K562 (cell line): Measurements from ENCODE around the gene BAG1. TPM values are rescaled to one million over a fixed set of nuclear protein-coding genes. Genes with fewer than 3 reads are reported as not detected.

Experiments used
- ATAC-seq: fragments of 200-7000 bp; cut with Tn5 transposase; 3 replicates; pipeline ENCODE4 v1.9.1; 2020; ENCODE audit warnings: moderate library complexity
- BruUV-seq: library from RNA; stranded (reverse); fragments of 400-500 nt; replicated peaks from 2 replicates; lab custom pipeline; 2021; lab: Mats Ljungman, UMichigan
- CTCF ChIA-PET: fragments of 300-600 bp; formaldehyde crosslinking; extraction: SDS; loops from one replicate; lab custom pipeline; 2021; ENCODE audit warnings: low intra/inter-chr PET ratio; lab: Yijun Ruan, JAX
- POLR2A ChIA-PET: fragments of 300-600, 350-650 bp; sonication (Branson Sonifier 250); formaldehyde crosslinking; extraction: SDS; loops from one replicate; lab custom pipeline; 2021; ENCODE audit warnings: antibody characterized with exemption, inconsistent platforms; lab: Yijun Ruan, JAX
- DNase-seq, 4 experiments: peaks; one replicate each; pipeline versions ENCODE4 v3.0.0 to v3.0.0-alpha.2; 2011 to 2018; ENCODE audit warnings: low spot score in 3 of 4, mixed read lengths in 3 of 4; ENCODE audit errors: extremely low read depth in 1 of 4
- FAIRE-seq: peaks from 2 replicates; lab custom pipeline; 2011; peaks lifted over from hg19 to GRCh38; lab: Jason Lieb, UNC
- H2AFZ ChIP-seq: 2 replicates; pipeline ENCODE4 v1.6.0; 2011; ENCODE audit warnings: low read depth, low read length, control low read depth, inconsistent platforms
- H3K27ac ChIP-seq: fragments of 200-600 bp; 3 replicates; pipeline ENCODE4 v1.8.0; 2011; ENCODE audit warnings: low read depth, mild to moderate bottlenecking, control low read depth, inconsistent platforms, low read length, moderate library complexity, mixed read lengths; ENCODE audit errors: extremely low read depth
- H3K27me3 ChIP-seq, 2 experiments: fragments of 300-600 bp in 1 of 2; 2 replicates in 1 of 2; 3 replicates in 1 of 2; pipeline versions ENCODE4 v1.6.0 to v1.8.0; 2011; ENCODE audit warnings: inconsistent platforms in 2 of 2, low read length in 2 of 2, mild to moderate bottlenecking in 1 of 2, mixed read lengths in 1 of 2, moderate library complexity in 1 of 2; ENCODE audit not compliant: control insufficient read depth in 2 of 2, insufficient read depth in 2 of 2
- H3K36me3 ChIP-seq: fragments of 300-600 bp; 3 replicates; pipeline ENCODE4 v1.8.0; 2011; ENCODE audit warnings: mild to moderate bottlenecking, low read length, inconsistent platforms; ENCODE audit not compliant: control insufficient read depth, insufficient read depth
- H3K4me1 ChIP-seq, 2 experiments: fragments of 200-600 bp in 1 of 2; replicated peaks in 1 of 2; 2 replicates in 1 of 2; 3 replicates in 1 of 2; pipeline versions ENCODE4 v1.5.1 to v1.8.0; 2011; ENCODE audit warnings: inconsistent platforms in 2 of 2, low read length in 2 of 2, mild to moderate bottlenecking in 1 of 2, mixed read lengths in 1 of 2, moderate library complexity in 1 of 2; ENCODE audit not compliant: control insufficient read depth in 2 of 2, insufficient read depth in 2 of 2
- H3K4me2 ChIP-seq: 2 replicates; pipeline ENCODE4 v1.6.1; 2011; ENCODE audit warnings: low read length, control low read depth, inconsistent platforms, mixed read lengths; ENCODE audit not compliant: insufficient read depth
- H3K4me3 ChIP-seq: fragments of 200-600 bp; sonication (generic), shearing (Covaris generic); 2 replicates; pipeline ENCODE4 v1.5.1; 2016; ENCODE audit warnings: control low read depth, inconsistent platforms
- H3K79me2 ChIP-seq: fragments of 200-600 bp; 3 replicates; pipeline ENCODE4 v1.8.0; 2011; ENCODE audit warnings: low read length, inconsistent platforms; ENCODE audit not compliant: control insufficient read depth, insufficient read depth
- H3K9ac ChIP-seq, 2 experiments: 2 replicates each; pipeline versions ENCODE4 v1.6.0 to v1.6.1; 2011; ENCODE audit warnings: low read depth in 2 of 2, low read length in 2 of 2, control low read depth in 1 of 2, inconsistent platforms in 1 of 2, mild to moderate bottlenecking in 1 of 2, mixed read lengths in 1 of 2; ENCODE audit not compliant: insufficient read depth in 1 of 2
- H3K9me1 ChIP-seq: one replicate; pipeline ENCODE4 v1.6.0; 2011; ENCODE audit warnings: inconsistent platforms, mild to moderate bottlenecking, low read length, moderate library complexity; ENCODE audit not compliant: control insufficient read depth, insufficient read depth
- H3K9me3 ChIP-seq: replicated peaks from 2 replicates; pipeline ENCODE4 v1.5.1; 2011; ENCODE audit warnings: low read depth, low read length, inconsistent platforms; ENCODE audit not compliant: control insufficient read depth, insufficient read depth
- H4K20me1 ChIP-seq: replicated peaks from 2 replicates; pipeline ENCODE4 v1.6.1; 2011; ENCODE audit warnings: low read length, inconsistent platforms, mixed read lengths; ENCODE audit not compliant: control insufficient read depth, insufficient read depth
- ARID1B ChIP-seq: fragments of 450-650 bp; IDR thresholded peaks from 2 replicates; pipeline ENCODE4 v1.6.1; 2016; ENCODE audit warnings: antibody characterized with exemption, mild to moderate bottlenecking, inconsistent platforms
- C11orf30 ChIP-seq: fragments of 450-650 bp; IDR thresholded peaks from 2 replicates; pipeline ENCODE4 v1.6.1; 2016; ENCODE audit warnings: low read depth, mild to moderate bottlenecking
- CBFA2T3 ChIP-seq: fragments of 450-650 bp; IDR thresholded peaks from 2 replicates; pipeline ENCODE4 v1.6.1; 2017
- CBX5 ChIP-seq: IDR thresholded peaks from 2 replicates; pipeline ENCODE4 v1.6.1; 2014; ENCODE audit warnings: low read depth, borderline replicate concordance
- DNMT1 ChIP-seq: fragments of 450-650 bp; IDR thresholded peaks from 2 replicates; pipeline ENCODE4 v1.6.1; 2016; ENCODE audit warnings: antibody characterized with exemption, mild to moderate bottlenecking
- EZH2 ChIP-seq: IDR thresholded peaks from 2 replicates; pipeline ENCODE4 v1.6.1; 2012; ENCODE audit warnings: low read depth, mild to moderate bottlenecking, inconsistent platforms, low read length, borderline replicate concordance
- HMGN3 ChIP-seq: IDR thresholded peaks from 2 replicates; pipeline ENCODE4 v1.6.1; 2011; ENCODE audit warnings: borderline replicate concordance, low read depth, mild to moderate bottlenecking, mixed read lengths, low read length; ENCODE audit not compliant: insufficient read length; ENCODE audit errors: extremely low read depth
- IRF2 ChIP-seq: sonication (generic); formaldehyde crosslinking; IDR thresholded peaks from 2 replicates; pipeline ENCODE4 v1.8.1; 2022; ENCODE audit warnings: mild to moderate bottlenecking, missing genetic modification reagents
- MAFF ChIP-seq: IDR thresholded peaks from 2 replicates; pipeline ENCODE4 v1.6.1; 2012; ENCODE audit warnings: low read length, improper control_type of control experiment
- MAFG ChIP-seq: fragments of 450-650 bp; conservative IDR thresholded peaks from 2 replicates; pipeline ENCODE4 v1.6.1; 2016; ENCODE audit warnings: missing genetic modification characterization, missing compliant biosample characterization
- MAFK ChIP-seq: IDR thresholded peaks from 2 replicates; pipeline ENCODE4 v1.6.1; 2011; ENCODE audit warnings: low read length, improper control_type of control experiment
- PCBP2 ChIP-seq: fragments of 200-400 bp; formaldehyde crosslinking; IDR thresholded peaks from 2 replicates; pipeline ENCODE4 v1.6.1; 2018; ENCODE audit warnings: low read length, low read depth, mild to moderate bottlenecking, moderate library complexity; ENCODE audit not compliant: poor library complexity, severe bottlenecking
- SOX6 ChIP-seq: fragments of 450-650 bp; IDR thresholded peaks from 2 replicates; pipeline ENCODE4 v1.6.1; 2014; ENCODE audit warnings: mild to moderate bottlenecking
- TAF9B ChIP-seq: fragments of 450-650 bp; IDR thresholded peaks from 2 replicates; pipeline ENCODE4 v1.6.1; 2018; ENCODE audit warnings: mild to moderate bottlenecking; ENCODE audit not compliant: partially characterized antibody
- TAL1 ChIP-seq: fragments of 450-650 bp; IDR thresholded peaks from 2 replicates; pipeline ENCODE4 v1.6.1; 2016; ENCODE audit warnings: mild to moderate bottlenecking
- TEAD4 ChIP-seq, 2 experiments: sonication (generic) in 1 of 2; formaldehyde crosslinking in 1 of 2; IDR thresholded peaks; 2 replicates each; pipeline versions ENCODE4 v1.6.1 to v1.8.0; 2012 to 2022; ENCODE audit warnings: borderline replicate concordance in 1 of 2, inconsistent platforms in 1 of 2, low read length in 1 of 2, mild to moderate bottlenecking in 1 of 2, missing genetic modification reagents in 1 of 2
- USF2 ChIP-seq: sonication (generic); formaldehyde crosslinking; IDR thresholded peaks from 2 replicates; pipeline ENCODE4 v1.5.0; 2020; ENCODE audit warnings: missing genetic modification reagents
- ZKSCAN8 ChIP-seq: fragments of 200-800 bp; sonication (Bioruptor generic); IDR thresholded peaks from 2 replicates; pipeline ENCODE4 v1.6.1; 2016; ENCODE audit warnings: missing genetic modification characterization, missing compliant biosample characterization
- ZNF311 ChIP-seq: fragments of 250-450 bp; sonication (Bioruptor Pico); IDR thresholded peaks from 2 replicates; pipeline ENCODE4 v1.4.0; 2020; ENCODE audit warnings: mild to moderate bottlenecking, moderate library complexity
- ZNF316 ChIP-seq: fragments of 450-650 bp; IDR thresholded peaks from 2 replicates; pipeline ENCODE4 v1.6.1; 2016
- ZNF561 ChIP-seq: fragments of 450-650 bp; formaldehyde crosslinking; conservative IDR thresholded peaks from 2 replicates; pipeline ENCODE4 v1.4.0; 2020; ENCODE audit warnings: mild to moderate bottlenecking, moderate library complexity
- in situ Hi-C: fragments of 300-500 bp; cut with MboI; formaldehyde crosslinking; loops from 4 replicates; pipeline ENCODE4 v1.15.0; 2018; ENCODE audit warnings: inconsistent platforms, mixed read lengths
- intact Hi-C: fragments of 100-400 bp; cut with micrococcal nuclease; formaldehyde crosslinking; loops from 2 replicates; pipeline ENCODE4 v1.14.2; 2022
- polyA plus RNA-seq, 8 experiments: library from polyadenylated mRNA; depleted of rRNA in 4 of 8; stranded (reverse) in 5 of 8; unstranded in 3 of 8; fragments of >200 nt; fragmentation: Nextera tagmentation in 2 of 8; fragmentation: Illumina TruSeq in 1 of 8; extraction: Ambion mirVana in 2 of 8; extraction: Trizol in 1 of 8; gene quantifications; 2 replicates each; pipeline versions ENCODE4 v1.2.1 to v1.2.3, GENCODE V29; 2011 to 2014; ENCODE audit warnings: inconsistent platforms in 1 of 8, missing spikeins in 1 of 8
- total RNA-seq, 7 experiments: library from RNA; depleted of rRNA in 6 of 7; stranded (reverse); fragments of >200 nt in 6 of 7; fragmentation: Illumina TruSeq in 2 of 7; extraction: Trizol in 2 of 7; gene quantifications; 2 replicates each; pipeline versions ENCODE4 v1.2.1 to v1.2.3, GENCODE V29; 2011 to 2021; ENCODE audit warnings: low replicate concordance in 1 of 7

BAG1 gene
- total and polyA plus RNA-seq, 9 of the 15 experiments (the other 6 are each of a cell fraction or from before 2014, with no cell fraction given): 9.7 to 106 (median 56.9) TPM

GRCh38 chr9:33267151-33267767 lies 2.8 kb upstream of the BAG1 start:
- in situ Hi-C loops (no loop called here), intact Hi-C loops (no loop called here)
- Histone ChIP-seq H3K36me3 (peaks cover 55% of the 10 kb centered on the region), H3K4me1 (peaks cover 5 to 21% of the 10 kb centered on the region in 2 experiments; a peak in 3 of 5 replicates), H3K9me3 (no peaks in the 10 kb centered on the region), H3K4me3 (no peak overlapping the region), H3K27me3 (no peaks in the 10 kb centered on the region), H4K20me1 (no peaks in the 10 kb centered on the region), H3K9ac (no peak overlapping the region), H3K27ac (no peak overlapping the region), H3K9me1 (no peaks in the 10 kb centered on the region), H3K79me2 (peaks cover 38% of the 10 kb centered on the region), H3K4me2 (no peak overlapping the region), H2AFZ (no peak overlapping the region)
- ChIA-PET POLR2A (no interaction called here), CTCF (no interaction called here)
- no peak for ATAC-seq
- BruUV-seq: no TSS peak
- no peak for FAIRE-seq
- DNase-seq: no peak
- TF ChIP-seq CBFA2T3 (peak; percentile 35; the same call in 1 of the 2 replicates), EZH2 (no peak), CBX5 (no peak), C11orf30 (peak; percentile 86), PCBP2 (no peak), MAFK (peak; percentile 54; the same call in 1 of the 2 replicates), MAFG (tag) (peak; percentile 90), DNMT1 (no peak), TAL1 (0 out of 2 replicates have a peak, but pooled peaks have one; percentile 4), USF2 (CRISPR knock-in tag) (no peak), IRF2 (no peak), ZNF311 (CRISPR knock-in tag) (no peak), ZNF316 (peak; percentile 94), HMGN3 (no peak), ARID1B (peak; percentile 41), ZNF561 (CRISPR knock-in tag) (no peak), MAFF (peak; percentile 76), TEAD4 (IDR thresholded peaks at IDR 0.05; ENCODE audit: low read length) (no peak), TEAD4 (CRISPR knock-in tag; IDR thresholded peaks at IDR 0.05; ENCODE audit: borderline replicate concordance) (no peak), SOX6 (peak; percentile 38; the same call in 1 of the 2 replicates), ZKSCAN8 (CRISPR knock-in tag) (no peak), TAF9B (no peak)
